GM19455 (cell line): ENCODE measurements around the gene PRKAG1.

Experiments used
- ATAC-seq: cut with Tn5 transposase; IDR thresholded peaks from one replicate; pipeline ENCODE4 v1.9.1; 2021; ENCODE audit not compliant: unreplicated experiment

Gene PRKAG1

DNA sequence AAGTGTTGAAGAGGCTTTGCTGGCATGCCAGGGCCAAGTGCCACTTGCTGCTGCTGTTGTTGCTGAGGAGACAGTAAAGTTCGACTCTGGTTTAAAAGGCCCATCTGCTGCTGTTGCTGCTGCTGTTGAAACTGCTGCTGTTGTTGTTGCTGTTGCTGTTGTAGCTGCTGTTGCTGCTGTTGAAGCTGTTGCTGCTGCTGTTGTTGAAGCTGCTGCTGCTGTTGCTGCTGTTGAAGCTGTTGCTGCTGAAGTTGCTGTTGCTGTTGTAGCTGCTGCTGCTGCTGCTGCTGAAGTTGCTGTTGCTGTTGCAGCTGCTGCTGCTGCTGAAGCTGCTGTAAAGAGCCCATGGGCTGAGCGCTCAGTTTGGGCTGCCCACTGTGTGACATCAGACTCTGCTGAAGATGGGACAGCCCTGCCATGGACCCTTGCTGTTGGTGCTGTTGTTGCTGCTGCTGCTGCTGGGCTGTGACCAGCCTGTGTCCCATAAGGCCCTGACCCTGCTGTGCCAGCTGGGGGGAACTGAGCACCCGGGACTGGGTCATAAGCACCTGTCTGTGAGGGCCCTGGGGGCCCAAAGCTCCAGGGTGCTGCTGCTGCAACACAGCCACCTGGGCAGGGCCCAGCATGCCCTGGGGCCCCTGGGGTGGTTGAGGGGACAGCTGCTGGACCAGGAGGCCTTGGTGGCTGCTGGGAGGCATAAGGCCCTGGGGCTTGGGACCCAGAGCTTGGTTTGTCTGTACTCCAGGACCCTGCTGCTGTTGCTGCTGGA is 14.3 kb upstream of the PRKAG1 start:
- no peak for ATAC-seq

DNA sequence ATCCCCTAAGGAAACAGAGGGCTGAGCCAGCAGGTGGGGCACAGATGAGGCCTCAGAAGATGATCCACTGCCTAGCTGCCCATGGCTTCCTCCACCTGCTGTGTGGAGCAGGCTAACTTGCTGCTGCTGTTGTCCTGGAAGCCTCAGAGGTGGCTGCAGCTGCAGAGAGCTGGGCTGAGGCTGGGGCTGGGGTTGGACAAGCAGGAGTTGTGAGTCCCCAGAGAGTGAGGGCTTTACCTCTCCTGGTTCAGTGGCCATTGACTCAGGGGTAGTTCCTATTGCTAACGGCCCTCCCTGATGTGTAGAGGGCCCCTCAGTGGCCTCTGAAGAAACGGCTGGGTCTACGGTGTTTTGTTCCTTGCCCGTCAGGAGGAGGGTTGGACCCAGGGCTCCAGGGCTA is 13.7 kb upstream of the PRKAG1 start:
- no peak for ATAC-seq

DNA sequence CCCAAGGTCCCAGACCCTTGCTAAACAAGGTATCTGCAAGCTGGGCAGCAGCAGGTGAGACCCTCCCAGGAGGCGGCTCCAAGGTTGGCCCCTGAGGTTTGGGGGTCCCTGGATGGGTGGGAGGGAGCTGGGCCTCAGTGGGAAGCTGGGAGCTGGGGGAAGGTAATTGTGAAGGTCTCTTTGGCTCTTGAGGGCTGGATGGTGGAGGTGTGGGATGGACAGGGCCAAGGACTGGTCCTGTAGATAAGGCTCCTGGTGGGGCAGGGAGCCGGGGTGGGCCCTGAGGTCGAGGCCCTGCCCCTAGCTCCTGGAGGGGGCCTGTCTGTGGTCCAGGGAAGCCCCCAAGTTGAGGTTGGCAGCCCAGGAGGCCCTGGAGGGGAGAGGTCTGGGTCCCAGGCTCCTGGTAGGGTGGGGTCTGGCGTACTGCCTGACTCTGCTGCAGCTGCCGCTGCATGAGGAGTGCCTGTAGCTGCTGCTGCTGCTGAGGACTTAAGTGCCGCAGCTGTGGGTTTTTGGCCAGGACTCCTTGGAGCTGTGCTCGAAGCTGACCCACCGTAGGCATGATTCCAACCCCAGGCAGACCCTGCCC is 13.1 kb upstream of the PRKAG1 start:
- ATAC-seq: no peak

DNA sequence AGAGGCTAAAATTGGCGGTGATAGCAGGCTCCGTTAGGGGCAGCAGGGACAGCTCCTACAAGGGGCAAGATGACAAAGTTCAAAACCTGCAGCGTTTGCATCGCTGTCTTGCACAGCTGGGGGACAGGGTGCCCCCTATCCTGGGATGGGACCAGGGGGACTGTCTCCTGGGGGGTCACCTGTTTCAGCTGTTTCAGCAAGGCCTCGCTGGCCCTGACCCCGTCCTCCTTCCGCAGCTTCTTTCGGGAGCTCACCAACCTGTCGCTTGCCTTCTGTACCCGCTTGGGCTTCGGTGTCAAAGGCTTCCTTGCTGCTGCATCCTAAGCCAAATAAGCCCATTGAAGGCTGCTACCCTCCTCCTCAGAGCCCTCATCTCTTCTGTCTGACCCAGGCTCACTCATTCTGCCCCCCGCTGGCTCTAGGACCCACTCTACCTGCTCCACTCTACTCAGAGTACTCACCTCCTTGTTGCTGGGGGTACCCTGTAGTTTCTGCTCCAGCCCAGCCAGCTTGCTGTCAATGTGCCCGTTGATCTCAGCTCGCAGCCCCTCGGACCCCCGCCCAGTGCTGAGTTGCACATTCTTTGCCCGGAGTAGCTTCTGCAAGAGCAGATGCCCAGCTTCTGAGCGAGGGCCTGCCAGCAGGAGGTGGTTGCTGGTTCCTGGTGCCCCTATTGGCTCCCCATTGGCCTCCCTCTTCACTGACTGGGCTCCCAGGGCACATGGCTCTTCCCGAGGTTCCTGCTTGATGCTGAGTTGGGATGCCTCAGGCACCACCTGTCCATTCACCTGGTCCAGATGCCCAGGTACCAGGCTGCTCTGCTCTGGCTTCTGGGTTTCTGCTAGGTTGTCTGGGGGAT is 12.4 kb upstream of the PRKAG1 start:
- ATAC-seq: no peak

DNA sequence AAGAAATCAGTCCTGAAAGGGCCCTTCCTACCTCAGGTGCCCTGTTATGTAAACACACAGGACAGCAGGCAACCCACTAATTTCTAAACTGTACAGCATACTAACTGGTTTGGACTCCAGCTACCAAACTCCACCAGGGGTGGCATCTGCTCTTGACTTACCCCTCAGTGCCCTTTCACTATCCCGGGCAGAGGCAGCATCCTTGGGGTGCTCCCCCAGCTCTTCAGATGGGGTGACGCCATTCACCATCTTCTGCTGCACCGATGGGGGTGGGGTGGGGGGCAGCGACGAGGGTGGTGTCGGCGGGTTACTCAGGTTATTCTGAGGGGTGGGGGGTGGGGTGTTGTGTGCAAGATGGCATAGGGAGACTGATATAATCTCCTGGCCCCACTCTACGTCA is 11.5 kb upstream of the PRKAG1 start:
- no peak for ATAC-seq

DNA sequence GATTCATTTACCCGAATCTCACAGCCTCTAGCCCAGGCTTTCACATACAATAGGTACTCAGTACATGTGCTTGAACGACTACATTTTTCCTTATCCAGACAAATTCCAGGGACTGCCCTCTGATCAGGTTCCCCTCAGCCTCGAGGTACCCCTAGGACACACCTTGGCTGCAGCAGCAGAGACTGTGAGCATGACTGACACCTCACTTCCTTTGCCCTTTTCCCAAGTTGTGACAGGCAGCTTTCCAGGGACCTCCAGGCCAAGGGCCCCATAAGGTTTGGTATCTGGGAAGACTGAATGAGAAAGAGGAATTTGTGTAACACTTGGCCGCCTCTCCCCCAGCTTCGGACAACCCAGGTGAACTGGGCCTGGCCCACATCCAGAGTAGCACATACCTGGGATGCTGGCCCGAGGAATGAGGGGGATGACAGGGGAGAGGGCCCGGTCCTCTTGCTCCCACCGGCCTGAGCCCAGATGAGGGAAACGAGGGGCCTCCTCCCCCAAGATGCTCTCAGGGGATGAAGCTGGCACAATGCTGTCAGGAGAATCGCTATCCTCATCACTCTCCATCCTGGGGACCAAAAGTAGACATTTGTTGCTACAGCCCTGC is 10.2 kb upstream of the PRKAG1 start:
- no peak for ATAC-seq

DNA sequence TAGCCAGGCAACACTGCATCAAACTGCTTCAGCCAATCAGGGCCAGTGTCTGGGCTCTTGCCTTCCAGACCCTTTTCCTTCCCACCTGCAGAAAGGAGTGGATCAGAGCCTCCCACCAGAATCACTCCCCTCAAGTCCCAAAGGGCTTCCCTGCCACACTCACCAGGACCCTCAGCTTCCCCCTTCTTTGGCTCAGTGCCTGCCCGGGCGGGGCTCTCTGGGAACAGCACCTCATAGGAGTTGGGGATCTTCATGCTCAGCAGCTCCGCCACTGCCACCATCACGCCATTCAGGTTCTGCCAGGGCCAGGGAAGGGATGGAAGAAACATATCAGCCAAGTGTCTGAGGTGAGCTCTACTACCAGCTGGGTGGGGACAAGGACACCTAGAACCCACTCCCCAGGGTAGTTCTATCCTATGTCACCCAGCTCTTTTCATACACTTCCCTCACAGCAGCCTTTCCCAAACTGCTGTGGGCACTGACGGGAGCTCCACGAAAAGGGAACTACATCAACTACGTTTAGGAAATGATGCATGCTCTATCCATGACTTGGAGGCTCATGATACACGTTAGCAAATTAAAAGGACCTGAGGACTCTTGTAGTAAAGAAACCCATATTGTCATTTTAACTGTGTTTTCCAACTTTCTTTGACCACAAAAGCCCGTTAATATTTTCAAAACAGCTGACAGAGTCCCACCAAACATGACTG is 9.4 kb upstream of the PRKAG1 start:
- no peak for ATAC-seq

DNA sequence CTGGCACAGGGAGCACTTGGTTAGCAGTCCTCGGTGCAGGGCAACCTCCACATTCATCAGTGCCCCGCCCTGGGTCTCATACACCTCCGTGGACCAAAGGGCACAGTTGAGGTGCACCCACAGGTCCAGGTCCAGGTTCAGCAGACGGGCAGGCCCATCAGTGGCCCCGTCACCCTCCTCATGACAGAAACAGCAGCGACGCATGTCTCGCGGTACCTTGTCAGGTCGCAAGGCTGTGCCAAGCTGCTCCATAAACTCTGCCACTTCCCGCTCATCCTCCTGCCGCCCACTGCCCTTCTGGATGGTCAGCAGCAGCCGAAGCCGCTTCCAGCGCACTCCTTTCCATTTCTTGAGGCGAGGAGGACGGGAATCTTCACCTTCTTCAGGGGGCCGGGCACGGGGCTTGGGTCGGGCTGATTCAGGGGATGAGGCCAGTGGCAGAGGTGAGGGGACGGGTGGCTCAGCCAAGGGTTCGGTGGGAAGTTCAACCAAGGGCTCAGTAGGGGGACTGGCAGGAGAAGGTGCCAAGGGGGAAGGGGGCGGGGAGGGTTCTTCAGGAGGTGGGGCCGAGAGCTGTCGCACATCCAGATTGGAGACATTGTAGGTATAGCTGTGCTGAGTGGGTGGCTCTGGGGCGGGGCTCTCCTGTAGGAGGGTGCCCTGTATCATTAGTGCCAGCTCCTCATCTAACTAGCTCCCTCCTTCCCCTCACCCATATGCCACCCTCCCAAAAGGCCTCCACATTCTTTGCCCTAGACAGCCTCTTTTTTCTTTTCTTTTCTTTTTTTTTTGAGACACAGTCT is 8.3 kb upstream of the PRKAG1 start:
- no peak for ATAC-seq

DNA sequence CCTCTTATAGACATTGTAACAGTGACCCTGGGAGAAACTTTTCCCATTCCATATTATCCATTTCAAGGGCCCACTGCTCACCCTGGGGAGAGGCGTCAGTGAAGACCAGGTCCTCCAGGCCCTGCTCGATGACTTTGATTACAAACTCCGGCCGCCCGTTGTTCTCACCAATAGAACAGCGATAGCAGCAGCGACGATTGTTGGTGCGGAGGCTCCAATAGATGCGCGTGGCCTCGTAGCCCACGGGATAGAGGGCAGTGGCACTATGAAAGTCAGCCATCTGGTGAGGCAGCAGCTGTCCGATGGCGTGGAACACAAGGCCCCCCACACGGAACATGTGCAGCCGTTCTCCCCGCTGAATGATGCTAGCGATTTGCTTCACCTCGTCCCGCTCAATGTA is 7.5 kb upstream of the PRKAG1 start:
- no peak for ATAC-seq

DNA sequence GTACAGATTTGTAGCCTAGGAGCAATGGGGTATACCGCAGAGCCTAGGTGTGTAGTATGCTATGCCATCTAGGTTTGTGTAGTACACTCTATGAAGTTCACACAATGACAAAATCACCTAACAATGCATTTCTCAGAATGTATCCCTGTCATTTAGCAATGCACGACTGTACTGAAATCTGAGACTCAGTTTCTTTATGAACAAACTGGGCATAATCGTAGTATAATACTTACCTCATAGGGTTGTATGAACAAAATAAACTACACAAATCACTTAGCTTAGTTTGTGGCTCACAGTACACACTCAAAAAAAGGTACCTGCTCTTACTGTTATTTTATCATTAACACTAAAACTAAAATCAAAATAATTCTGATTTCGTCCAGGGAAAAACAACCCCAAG is 6.9 kb upstream of the PRKAG1 start:
- ATAC-seq: no peak

DNA sequence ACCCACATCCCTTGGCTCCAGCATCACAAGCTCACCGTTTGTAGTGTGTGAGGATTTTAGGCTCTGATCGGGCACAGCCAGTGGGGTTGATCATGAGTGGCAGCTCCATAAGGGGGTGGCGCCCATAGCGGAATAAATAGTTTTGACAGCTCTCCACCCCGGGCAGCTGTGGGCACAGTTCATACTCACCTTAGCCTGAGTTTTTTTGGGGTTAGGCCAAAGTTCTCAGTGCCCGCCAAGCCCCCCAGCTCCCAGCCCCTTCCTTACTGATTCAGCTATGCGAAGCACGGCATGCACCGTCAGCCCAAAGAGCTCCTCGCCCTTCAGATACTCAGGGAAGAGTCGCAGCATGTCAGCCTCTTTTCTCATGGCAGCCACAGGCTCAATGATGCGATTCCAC is 6.0 kb upstream of the PRKAG1 start:
- ATAC-seq: no peak

DNA sequence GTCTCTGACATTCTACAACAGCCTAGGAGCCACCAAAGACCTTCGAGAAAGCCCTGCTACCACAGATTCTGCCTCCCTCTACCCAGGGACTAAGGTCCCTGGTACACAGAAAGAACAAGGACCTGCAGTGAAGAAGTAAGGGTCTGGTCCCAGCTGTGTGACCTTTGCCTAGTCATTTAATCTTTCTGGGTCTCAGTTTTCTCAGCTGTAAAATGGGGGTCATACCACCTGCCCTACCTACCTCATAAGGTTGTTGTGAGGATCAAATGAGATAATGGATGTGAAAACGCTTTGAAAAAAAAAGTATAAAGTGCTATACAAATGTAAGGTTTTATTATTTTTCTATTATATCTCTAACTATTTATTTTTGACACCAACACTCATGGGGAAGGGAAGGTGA is 5.2 kb upstream of the PRKAG1 start:
- no peak for ATAC-seq

DNA sequence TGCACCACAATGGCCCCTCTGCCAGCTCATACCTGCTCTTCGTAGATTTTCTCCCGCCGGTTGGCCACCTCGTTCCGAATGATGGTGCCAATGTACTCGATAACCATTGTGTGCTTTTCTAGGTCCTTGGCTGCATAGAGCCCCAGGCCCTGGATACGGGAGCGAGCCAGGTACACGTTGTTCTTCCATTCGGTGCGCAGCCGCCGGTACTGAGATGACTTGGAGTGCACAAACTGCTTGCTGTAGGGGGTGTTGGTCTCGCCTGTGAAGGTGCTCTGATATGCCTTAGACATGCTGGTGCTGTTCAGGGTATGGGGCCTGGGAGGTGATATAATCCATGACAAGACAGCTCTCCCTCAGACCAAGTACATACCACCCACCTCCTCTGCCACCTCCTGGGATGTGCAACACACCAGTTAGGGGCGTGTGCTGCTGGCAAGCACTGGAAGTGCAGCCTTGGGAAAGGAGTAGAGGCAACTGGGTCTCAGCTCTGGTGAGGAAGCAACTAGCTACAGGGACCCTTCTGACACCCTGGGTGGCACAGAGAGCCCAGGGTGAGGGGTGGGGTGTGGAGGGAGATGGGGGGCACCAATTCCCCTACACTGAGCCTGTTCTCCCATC is 4.1 kb upstream of the PRKAG1 start:
- no peak for ATAC-seq

DNA sequence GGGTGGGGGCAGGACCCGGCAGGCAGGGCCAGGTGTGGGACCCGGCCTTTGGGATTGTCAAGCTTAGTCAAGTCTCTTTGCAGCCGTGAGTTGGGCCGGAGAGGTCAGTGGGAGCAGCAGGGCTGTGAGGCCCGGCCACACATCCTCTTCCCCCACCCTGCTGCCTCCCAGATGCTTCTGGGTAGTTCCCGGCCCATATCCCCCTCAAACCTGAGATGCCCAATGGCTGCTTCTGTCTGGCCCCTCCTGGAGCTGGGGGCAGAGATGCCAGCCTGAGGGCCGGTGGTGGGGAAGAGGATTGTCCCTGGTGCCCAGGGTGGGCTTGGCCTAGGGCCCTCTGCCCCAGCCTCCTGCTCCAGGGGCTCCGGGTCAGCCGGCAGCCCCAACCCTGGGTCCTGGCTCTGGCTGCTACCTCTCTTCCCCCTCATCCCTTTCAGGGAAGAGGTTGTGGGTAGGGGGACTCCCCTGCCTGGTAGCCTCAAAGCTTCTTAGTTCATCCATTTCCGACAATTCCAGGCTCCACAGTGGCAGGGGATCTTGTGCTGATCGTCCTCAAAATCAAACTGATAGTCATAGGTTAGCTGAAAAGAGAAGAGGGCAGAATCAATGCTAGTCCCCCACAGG is 2.8 kb upstream of the PRKAG1 start:
- ATAC-seq: no peak

DNA sequence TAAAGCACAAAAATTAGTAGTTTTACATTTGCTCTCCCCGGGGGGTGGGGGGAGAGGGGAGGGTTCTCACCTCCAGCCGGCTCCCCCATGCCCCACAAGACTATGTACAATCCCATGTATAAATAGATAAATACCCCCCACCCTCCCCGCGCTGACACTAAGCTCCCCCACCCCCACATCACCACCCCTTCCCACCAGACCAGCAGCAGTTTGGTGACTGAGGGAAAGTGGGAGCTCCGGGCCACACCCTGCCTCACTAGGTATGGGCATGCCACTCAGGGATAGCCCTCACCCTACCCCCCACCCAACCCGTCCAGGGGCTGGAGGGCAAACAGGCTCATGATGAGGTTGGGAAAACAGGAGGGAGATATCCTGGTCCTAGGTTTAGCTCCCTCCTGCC is 1.9 kb upstream of the PRKAG1 start:
- ATAC-seq: no peak

DNA sequence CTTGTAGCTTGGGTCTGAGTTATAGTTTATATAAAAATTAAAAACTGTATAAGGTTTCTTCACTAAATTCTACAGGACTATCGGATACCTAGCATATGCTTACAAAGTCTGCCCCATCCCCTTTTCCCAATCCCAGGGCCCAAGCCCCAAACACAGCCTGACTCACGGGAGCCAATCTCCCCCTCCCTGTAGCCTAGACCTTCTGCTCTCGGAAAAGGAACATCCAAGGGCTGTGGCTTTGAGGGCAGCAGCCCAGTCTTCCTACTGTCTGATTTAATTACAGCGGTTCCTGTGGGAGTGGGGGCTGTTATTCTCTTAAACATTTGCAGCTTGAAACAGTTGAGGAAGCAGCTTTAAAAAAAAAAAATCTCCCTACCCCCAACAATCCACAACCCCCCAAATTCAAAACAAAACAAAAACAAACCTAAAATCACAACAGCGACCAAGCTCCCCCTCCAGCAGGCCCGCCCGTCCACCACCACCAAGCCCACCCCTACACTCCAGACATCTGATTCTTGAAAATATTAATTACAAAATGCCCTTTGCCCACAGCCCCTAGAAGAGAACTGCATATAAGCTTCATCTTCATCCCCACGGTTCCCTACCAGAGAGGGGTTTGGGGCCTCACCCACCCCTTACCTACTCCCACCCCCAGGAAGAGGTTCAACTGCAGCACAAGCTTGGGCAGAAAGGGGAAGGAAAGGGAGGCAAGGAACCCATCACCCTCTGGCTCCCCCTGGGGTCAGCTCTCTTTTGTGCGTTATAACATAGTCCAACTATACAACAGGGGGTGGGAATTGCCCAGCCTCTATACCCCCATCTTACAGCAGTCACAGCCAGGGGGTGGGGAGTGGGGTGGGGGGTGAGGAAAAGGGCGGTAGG is 1.1 kb upstream of the PRKAG1 start:
- ATAC-seq: no peak

DNA sequence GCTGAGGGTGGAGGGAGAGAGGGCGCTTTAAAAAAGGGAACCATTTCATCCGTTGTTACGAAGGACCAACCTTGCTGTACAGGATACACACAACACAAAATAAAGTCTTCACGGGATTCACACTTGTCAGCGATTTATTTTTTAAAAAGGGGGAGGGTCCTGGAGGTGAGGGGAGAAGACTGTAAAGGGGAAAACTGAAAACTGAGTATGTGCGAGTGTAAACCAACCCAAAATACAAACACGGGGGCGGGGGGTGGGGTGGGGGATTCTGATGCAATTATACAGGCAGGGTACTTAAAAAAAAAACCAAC is 499 bp upstream of the PRKAG1 start:
- ATAC-seq: no peak

DNA sequence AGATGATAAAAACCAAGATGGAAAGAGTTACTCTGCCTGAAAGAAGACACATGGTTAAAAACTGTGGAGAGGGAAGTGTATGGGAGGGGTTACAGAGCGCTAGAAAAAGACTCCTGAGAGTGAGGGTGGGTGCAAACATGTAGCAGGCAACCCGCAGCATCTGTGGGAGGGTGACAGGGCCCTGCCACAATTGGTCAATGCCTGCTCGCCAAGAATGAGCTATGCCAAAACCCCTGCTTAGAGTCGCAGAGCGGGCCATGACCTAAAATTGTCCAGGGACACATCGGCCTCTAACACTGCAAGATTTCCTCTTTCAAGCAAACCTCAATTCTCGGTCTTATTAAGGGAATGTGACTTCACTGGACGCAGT is 700 bp downstream of the PRKAG1 start:
- no peak for ATAC-seq

DNA sequence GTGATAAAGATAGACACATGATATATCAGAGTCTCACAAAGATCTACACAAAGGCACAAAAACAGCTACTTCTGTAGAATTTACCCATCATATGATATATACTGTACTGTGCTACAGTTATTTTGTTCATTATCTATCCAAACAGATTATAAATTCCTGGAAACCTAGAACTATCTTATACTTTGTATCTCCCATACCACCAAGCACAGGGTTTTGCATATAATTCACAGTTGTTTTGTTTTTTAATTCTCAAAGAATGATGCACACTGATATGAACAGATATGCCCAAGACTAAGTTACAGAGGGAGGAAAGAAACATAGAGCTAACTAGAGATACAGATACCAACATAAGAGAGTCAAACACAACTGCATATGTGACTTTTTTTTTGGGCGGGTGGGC is 3.4 kb downstream of the PRKAG1 start:
- ATAC-seq: no peak
